HG03378 (cell line): ENCODE measurements around the gene RWDD1.
"Not testable (repeated sequence)": the region's sequence is repeated elsewhere in the genome, so short reads cannot be mapped to it uniquely, and the experiment has no call there.

Source experiments
- ATAC-seq: cut with Tn5 transposase; IDR thresholded peaks from one replicate; pipeline ENCODE4 v1.9.1; 2021; ENCODE audit warnings: mild to moderate bottlenecking, moderate library complexity; ENCODE audit not compliant: unreplicated experiment

The RWDD1 gene

GRCh38 chr6:116560130-116560529, 11.2 kb upstream of the RWDD1 start:
- ATAC-seq = no peak

- peak; percentile 82 for ATAC-seq
These were observed 9.8 kb upstream of the RWDD1 start for GRCh38 chr6:116561377-116562018.

- no peak for ATAC-seq
These were observed 9.3 kb upstream of the RWDD1 start for GRCh38 chr6:116562019-116562403.

DNA sequence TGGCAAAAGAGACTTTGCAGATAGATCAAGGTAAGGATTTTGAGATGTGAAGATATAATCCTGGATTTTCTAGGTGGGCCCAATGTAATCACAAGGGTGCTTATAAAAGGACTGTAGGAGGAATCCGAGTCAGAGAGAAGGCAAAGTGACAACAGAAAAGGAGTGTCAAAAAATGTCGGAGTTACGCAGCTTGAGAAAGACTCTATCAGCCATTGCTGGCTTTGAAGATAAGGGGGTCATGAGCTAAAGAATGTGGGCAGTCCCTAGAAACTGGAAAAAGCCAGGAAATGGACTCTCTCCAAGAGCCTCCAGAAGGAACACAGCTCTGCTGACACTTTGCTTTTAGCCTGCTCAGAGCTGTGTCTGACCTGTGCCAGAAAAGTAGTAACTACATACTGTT, 8.7 kb upstream of the RWDD1 start:
- no peak for ATAC-seq

- no peak for ATAC-seq
These were observed 7.5 kb upstream of the RWDD1 start for GRCh38 chr6:116563830-116564229.

DNA sequence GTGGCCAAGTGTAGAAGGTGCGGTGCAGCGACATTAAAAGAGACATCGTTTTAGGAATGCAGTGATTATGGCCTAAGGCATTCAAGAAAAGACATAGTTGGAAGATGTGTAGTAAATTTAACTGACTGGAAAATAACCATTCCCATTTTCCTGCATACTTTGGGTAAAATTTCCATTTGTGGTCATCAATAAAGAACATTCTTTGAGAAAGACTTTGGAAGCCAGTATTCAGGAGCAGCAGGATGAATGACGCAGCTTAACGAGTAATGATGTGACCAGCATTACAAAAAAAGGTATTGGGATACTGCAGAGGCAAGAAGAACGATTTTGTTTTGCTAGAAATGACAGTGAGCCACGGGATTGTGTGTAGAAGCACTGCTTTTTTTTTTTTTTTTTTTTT, 7.0 kb upstream of the RWDD1 start:
- ATAC-seq = no peak

- ATAC-seq = no peak
These were observed 6.1 kb upstream of the RWDD1 start for GRCh38 chr6:116564921-116565872.

DNA sequence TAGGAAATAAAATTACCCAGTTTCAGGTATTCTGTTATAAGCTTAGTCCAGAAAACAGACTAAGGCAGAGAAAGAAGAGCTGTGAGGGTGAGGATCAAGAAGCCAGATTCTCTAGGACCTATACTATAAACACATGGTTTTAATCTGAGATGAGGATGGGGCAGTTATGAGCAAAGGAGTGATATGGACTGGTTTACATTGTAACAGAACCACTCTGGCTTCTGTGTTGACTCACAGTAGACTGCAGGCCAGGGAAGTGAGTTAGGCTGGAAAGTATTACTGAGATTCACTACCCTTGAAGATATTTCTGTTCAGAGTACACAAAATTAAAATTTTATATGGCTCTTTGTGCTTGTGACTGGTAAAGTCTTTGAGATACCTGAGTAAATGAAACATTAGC, 3.2 kb upstream of the RWDD1 start:
- ATAC-seq = no peak

- ATAC-seq = no peak
These were observed 2.2 kb upstream of the RWDD1 start for GRCh38 chr6:116568821-116569755.

GRCh38 chr6:116571683-116572000, 338 bp downstream of the RWDD1 start:
- no peak for ATAC-seq

DNA sequence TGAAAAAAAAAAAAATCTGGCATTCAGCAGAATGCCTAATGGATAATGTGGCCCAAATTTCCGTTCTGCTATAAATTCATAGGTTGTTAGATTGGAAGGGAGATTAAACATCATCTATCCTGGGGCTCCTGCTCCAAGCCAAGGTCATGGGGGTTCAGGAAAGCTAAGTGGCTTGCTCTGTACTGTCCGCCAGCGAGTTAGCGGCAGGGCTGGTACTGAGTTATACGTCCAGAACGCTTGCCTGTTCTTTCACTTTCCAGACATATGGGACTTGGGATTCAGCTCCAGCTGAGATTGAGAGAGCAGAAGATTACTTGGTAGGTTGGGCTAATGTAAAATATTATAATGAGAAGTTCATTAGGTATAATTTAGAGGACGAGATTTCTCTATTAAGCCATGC, 858 bp downstream of the RWDD1 start:
- ATAC-seq = no peak

DNA sequence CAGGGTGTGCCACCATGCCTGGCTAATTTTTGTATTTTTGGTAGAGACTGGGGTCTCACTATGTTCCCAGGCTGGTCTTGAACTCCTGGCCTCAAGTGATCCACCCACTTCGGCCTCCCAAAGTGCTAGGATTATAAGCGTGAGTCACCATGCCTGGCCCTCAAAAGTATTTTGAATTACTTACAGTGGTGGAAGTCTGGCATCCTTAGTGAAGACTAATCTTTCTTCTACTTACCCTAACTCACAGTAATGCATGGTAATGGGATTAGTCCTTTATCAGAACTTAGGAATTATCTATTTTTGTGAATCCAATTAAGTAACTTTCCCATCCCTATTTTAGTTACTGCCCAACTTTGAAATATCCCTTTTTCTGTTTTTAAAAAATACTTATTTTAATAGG, 3.9 kb downstream of the RWDD1 start:
- no peak for ATAC-seq

- ATAC-seq = no peak
These were observed 6.2 kb downstream of the RWDD1 start for GRCh38 chr6:116577486-116577885.

DNA sequence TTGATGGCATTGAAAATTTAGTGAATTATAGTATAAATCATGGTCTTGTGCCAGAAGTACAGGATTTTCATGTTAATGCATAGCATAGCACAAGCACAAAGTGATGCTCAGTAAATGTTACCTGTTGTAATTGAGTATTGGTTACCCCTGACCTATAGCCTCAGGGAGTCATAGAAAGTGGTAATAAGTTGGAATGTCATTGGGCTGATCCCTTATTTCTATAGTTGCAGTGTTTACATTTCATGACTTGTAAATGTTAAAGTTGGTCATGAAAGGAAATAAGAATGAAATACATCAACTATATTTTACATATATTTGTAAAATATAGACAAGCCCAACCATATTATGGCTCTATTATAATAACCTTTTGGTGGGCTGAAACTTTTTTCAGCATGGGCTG, 7.0 kb downstream of the RWDD1 start:
- ATAC-seq = no peak

DNA sequence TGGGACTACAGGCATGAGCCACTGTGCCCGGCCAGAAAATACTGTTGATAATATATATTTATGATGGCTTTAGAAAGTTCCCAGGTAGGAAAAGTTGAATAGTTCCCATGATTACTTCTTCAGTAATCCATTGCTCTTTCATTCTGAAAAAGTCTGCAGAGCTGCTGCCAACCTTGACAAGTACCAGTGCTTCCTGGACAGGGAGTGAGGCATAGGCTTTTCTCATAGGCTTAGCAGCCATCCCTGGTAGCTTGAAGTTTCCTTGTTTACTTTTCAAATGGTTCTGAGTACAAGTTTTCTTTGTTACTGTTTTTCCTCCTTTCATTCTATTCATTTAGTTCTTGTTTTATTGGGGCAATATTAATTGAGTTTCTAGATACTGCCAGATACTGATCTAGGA, 7.8 kb downstream of the RWDD1 start:
- no peak for ATAC-seq

DNA sequence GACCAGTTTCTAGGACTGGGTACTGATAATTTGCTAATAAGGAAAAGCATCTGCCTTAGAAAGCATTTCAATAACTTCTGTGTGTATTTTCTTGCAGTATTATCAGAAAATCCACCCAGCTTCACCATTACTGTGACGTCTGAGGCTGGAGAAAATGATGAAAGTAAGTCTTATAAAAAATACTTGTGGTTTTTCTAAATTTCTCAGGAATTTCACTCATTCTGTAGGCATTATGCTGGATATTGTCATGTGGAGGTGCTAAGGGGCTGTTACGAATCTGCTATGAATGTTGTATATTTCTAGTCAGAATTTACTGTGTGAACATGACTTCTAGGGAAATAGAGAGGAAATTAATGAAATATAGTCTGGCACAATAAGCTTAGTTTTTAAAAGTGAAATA, 8.9 kb downstream of the RWDD1 start:
- no peak for ATAC-seq

DNA sequence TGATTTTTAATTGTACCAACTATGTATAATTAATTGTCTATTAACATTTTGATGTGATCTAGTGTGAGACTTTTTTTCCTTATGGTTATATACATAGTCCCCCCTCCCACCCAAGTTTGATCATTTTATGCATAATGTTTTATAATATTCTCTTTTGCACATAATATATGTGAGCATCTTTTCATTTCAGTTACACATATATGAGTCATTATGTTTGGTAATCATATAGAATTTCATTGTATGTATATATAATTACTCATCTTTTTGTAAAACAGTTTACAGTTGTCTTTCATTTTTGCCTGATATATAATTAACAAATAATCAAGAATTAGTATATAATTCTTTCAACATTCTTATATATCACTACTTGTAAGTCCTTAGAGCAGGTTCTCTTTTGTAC, 15.0 kb downstream of the RWDD1 start:
- ATAC-seq = no peak

GRCh38 chr6:116586738-116587137, 15.4 kb downstream of the RWDD1 start:
- ATAC-seq = no peak

GRCh38 chr6:116595247-116595646, 23.9 kb downstream of the RWDD1 start:
- no peak for ATAC-seq

DNA sequence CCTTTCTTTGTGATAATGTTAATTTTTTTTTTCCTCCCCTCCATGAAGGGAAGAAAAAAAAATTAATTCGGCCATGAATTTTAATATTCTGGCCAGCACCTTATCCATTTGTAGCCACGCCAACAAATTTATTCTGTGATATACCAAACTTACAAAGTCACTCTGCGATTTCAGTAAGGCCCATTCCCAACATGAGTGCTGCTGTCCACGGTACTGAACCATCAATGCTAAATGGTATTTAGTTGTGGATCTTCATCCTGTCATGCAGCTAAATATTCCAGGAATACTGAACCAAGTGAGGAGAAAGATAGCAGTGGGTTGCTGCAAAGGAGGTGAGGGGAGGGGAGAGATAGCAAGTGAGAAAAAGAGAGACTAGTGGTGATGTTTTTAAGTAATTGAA, 25.5 kb downstream of the RWDD1 start:
- no peak for ATAC-seq

GRCh38 chr6:116603916-116604315, 32.6 kb downstream of the RWDD1 start:
- ATAC-seq = not testable (repeated sequence)
